ENCODE data around the gene EIF3I. TPM values are rescaled to one million over a fixed set of nuclear protein-coding genes. Genes with fewer than 3 reads are reported as not detected.

EIF3I gene
- total and polyA plus RNA-seq, 2 of the 13 experiments (the other 11 are each of a cell fraction or from before 2014, with no cell fraction given) = 210 to 223 TPM

DNA sequence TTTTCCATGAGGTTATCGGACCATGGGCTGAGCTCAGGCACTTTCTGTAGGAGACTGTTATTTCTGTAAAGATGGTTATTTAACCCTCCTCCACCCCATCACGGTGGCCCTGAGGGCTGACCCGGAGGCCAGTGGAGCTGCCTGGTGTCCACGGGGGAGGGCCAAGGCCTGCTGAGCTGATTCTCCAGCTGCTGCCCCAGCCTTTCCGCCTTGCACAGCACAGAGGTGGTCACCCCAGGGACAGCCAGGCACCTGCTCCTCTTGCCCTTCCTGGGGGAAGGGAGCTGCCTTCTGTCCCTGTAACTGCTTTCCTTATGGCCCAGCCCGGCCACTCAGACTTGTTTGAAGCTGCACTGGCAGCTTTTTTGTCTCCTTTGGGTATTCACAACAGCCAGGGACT is 24.4 kb upstream of the EIF3I start:
- H3K27ac ChIP-seq (ENCODE audit: extremely low read length, insufficient read depth, low read length) = no peak overlapping the region
- no peaks in the 10 kb centered on the region for H3K27me3 ChIP-seq (ENCODE audit: control insufficient read depth in 1 of 2, insufficient read depth in 2 of 2, low read length in 2 of 2)
- ChIA-PET CTCF (ENCODE audit: low intra/inter-chr PET ratio, low total read pairs) (no interaction called here), POLR2A (interaction anchor here (0.7 to 4.8 kb wide), 7 partner anchors 8 to 90 kb away, joined by 3 to 38 read pairs (median 3); partner anchors contain the start of genes IQCC, KPNA6 and TXLNA)
- H3K9ac ChIP-seq (ENCODE audit: insufficient read depth, low read depth, low read length) = no peak overlapping the region
- H3K36me3 ChIP-seq (replicated peaks in 1 of 2; ENCODE audit: control insufficient read depth in 1 of 2, insufficient read depth in 2 of 2, low read length in 2 of 2) = peaks cover 28 to 44% of the 10 kb centered on the region in 2 experiments
- 92% methylated on average over 6 of the region's 6 CpGs for WGBS (ENCODE audit: low lambda C conversion rate)
- no TSS peak for BruUV-seq (replicated peaks)
- H3K4me3 ChIP-seq (replicated peaks in 1 of 3; ENCODE audit: insufficient read depth in 1 of 3, low read depth in 2 of 3, low read length in 3 of 3) = no peak overlapping the region
- no peak for ATAC-seq
- H4K20me1 ChIP-seq (ENCODE audit: insufficient read depth, low read length) = no peaks in the 10 kb centered on the region
- FAIRE-seq = no peak
- intact Hi-C loops (cut with micrococcal nuclease; ENCODE audit: unreplicated experiment) (no loop called here), in situ Hi-C loops (cut with HindIII; ENCODE audit: extremely low pct_ligation_motif_present, low pct_unique_long_range_greater_than_20kb) (no loop called here)
- peaks cover 20% of the 10 kb centered on the region for H3K4me1 ChIP-seq (ENCODE audit: insufficient read depth, low read length)
- no peak overlapping the region for H2AFZ ChIP-seq (ENCODE audit: low read length)
- DNase-seq (ENCODE audit: low spot score) = no peak
- no peak overlapping the region for H3K4me2 ChIP-seq (ENCODE audit: low read depth, low read length)
- H3K79me2 ChIP-seq (ENCODE audit: insufficient read depth, low read length) = no peaks in the 10 kb centered on the region
- TF ChIP-seq FOXA3 (CRISPR knock-in tag; IDR thresholded peaks at IDR 0.05) (no peak), KDM1A (CRISPR knock-in tag; IDR thresholded peaks at IDR 0.05) (no peak), ZBTB1 (CRISPR knock-in tag; IDR thresholded peaks at IDR 0.05; ENCODE audit: borderline replicate concordance) (no peak), ZNF207 (IDR thresholded peaks at IDR 0.05; ENCODE audit: borderline replicate concordance) (no peak), KDM5A (IDR thresholded peaks at IDR 0.05; ENCODE audit: borderline replicate concordance, low read length) (no peak), ZNF781 (CRISPR knock-in tag; IDR thresholded peaks at IDR 0.05; ENCODE audit: borderline replicate concordance, not compliant biosample characterization) (no peak), AGO2 (optimal IDR thresholded peaks at IDR 0.05; ENCODE audit: low read depth, low read length) (peak; percentile 21), ZNF557 (CRISPR knock-in tag; IDR thresholded peaks at IDR 0.05) (no peak)
- H3K9me3 ChIP-seq (ENCODE audit: low read length) = no peaks in the 10 kb centered on the region

GRCh38 chr1:32198237-32199042 is 23.8 kb upstream of the EIF3I start:
- WGBS (ENCODE audit: low lambda C conversion rate) = 87% methylated on average over 3 of the region's 3 CpGs
- H3K9me3 ChIP-seq (ENCODE audit: low read length) = no peaks in the 10 kb centered on the region
- DNase-seq (ENCODE audit: low spot score) = no peak
- TF ChIP-seq ZNF710 (CRISPR knock-in tag; IDR thresholded peaks at IDR 0.05; ENCODE audit: borderline replicate concordance) (0 out of 2 replicates have a peak, but pooled peaks have one; percentile 23), POLR2G (IDR thresholded peaks at IDR 0.05; ENCODE audit: low read depth, low read length) (peak; percentile 63; the same call in 1 of the 2 replicates), LBX2 (CRISPR knock-in tag; IDR thresholded peaks at IDR 0.05; ENCODE audit: borderline replicate concordance) (no peak), POLR2A (IDR thresholded peaks at IDR 0.05; ENCODE audit: insufficient read depth in 1 of 2, low read depth in 2 of 2, low read length in 2 of 2) (peak; percentile 12 to 17; a peak in 1 of 4 replicates)
- FAIRE-seq = no peak
- H4K20me1 ChIP-seq (ENCODE audit: insufficient read depth, low read length) = no peaks in the 10 kb centered on the region
- peaks cover 20% of the 10 kb centered on the region for H3K4me1 ChIP-seq (ENCODE audit: insufficient read depth, low read length)
- intact Hi-C loops (cut with micrococcal nuclease; ENCODE audit: unreplicated experiment) (no loop called here), in situ Hi-C loops (cut with HindIII; ENCODE audit: extremely low pct_ligation_motif_present, low pct_unique_long_range_greater_than_20kb) (no loop called here)
- H3K36me3 ChIP-seq (replicated peaks in 1 of 2; ENCODE audit: control insufficient read depth in 1 of 2, insufficient read depth in 2 of 2, low read length in 2 of 2) = peaks cover 24 to 38% of the 10 kb centered on the region in 2 experiments
- no peak overlapping the region for H3K27ac ChIP-seq (ENCODE audit: extremely low read length, insufficient read depth, low read length)
- no peak overlapping the region for H3K9ac ChIP-seq (ENCODE audit: insufficient read depth, low read depth, low read length)
- H3K79me2 ChIP-seq (ENCODE audit: insufficient read depth, low read length) = no peaks in the 10 kb centered on the region
- no peak overlapping the region for H2AFZ ChIP-seq (ENCODE audit: low read length)
- no TSS peak for BruUV-seq (replicated peaks)
- CTCF ChIA-PET (ENCODE audit: low intra/inter-chr PET ratio, low total read pairs) = no interaction called here
- no peaks in the 10 kb centered on the region for H3K27me3 ChIP-seq (ENCODE audit: control insufficient read depth in 1 of 2, insufficient read depth in 2 of 2, low read length in 2 of 2)
- POLR2A ChIA-PET = interaction anchor here (1.9 to 4.8 kb wide), 2 partner anchors 19 to 57 kb away, joined by 5 to 38 read pairs; partner anchors contain the start of gene TXLNA
- no peak overlapping the region for H3K4me3 ChIP-seq (replicated peaks in 1 of 3; ENCODE audit: insufficient read depth in 1 of 3, low read depth in 2 of 3, low read length in 3 of 3)
- no peak overlapping the region for H3K4me2 ChIP-seq (ENCODE audit: low read depth, low read length)
- ATAC-seq = no peak

Data from HepG2 (cell line).